Panc1 (cell line): ENCODE data around the gene CPHXL2. TPM values are rescaled to one million over a fixed set of nuclear protein-coding genes. Genes with fewer than 3 reads are reported as not detected.

Source experiments
- ATAC-seq: fragments of 200-7000 bp; cut with Tn5 transposase; 2 replicates; pipeline ENCODE4 v1.9.1; 2020; ENCODE audit warnings: mild to moderate bottlenecking, moderate library complexity
- BruUV-seq: library from RNA; stranded (reverse); fragments of 400-500 nt; replicated peaks from 2 replicates; lab custom pipeline; 2021; lab: Mats Ljungman, UMichigan
- CTCF ChIA-PET: fragments of 300-600 bp; sonication (Branson Sonifier 250); formaldehyde crosslinking; loops from one replicate; lab custom pipeline; 2022; ENCODE audit warnings: antibody characterized with exemption; lab: Charles Lee
- POLR2A ChIA-PET: fragments of 300-600 bp; sonication (Branson Sonifier 250); formaldehyde crosslinking; loops from one replicate; lab custom pipeline; 2022; ENCODE audit warnings: antibody characterized with exemption; lab: Charles Lee
- DNase-seq: peaks from one replicate; pipeline ENCODE4 v3.0.0-alpha.2; 2010; ENCODE audit warnings: low read depth, low spot score
- H3K27ac ChIP-seq: 2 replicates; pipeline ENCODE4 v1.5.1; 2011; ENCODE audit warnings: mild to moderate bottlenecking, low read length, inconsistent platforms
- H3K27me3 ChIP-seq: fragments of 200-500 bp; sonication (Bioruptor generic); 2 replicates; pipeline ENCODE4 v1.6.0; 2014; ENCODE audit warnings: low read length, inconsistent platforms; ENCODE audit not compliant: control insufficient read depth, insufficient read depth
- H3K36me3 ChIP-seq: fragments of 200-500 bp; sonication (Bioruptor generic); 2 replicates; pipeline ENCODE4 v1.5.1; 2014; ENCODE audit warnings: inconsistent platforms, mild to moderate bottlenecking, low read length, moderate library complexity; ENCODE audit not compliant: control insufficient read depth, insufficient read depth
- H3K4me1 ChIP-seq: 2 replicates; pipeline ENCODE4 v1.5.1; 2011; ENCODE audit warnings: inconsistent platforms, mild to moderate bottlenecking, low read length, moderate library complexity; ENCODE audit not compliant: control insufficient read depth, insufficient read depth
- H3K4me3 ChIP-seq, 2 experiments: 2 replicates each; pipeline ENCODE4 v1.5.1; 2011 to 2012; ENCODE audit warnings: low read depth in 2 of 2, low read length in 2 of 2, mild to moderate bottlenecking in 2 of 2, inconsistent platforms in 1 of 2, moderate library complexity in 1 of 2
- H3K9me3 ChIP-seq: fragments of 200-500 bp; sonication (Bioruptor generic); 2 replicates; pipeline ENCODE4 v1.5.1; 2014; ENCODE audit warnings: low read depth, mild to moderate bottlenecking, inconsistent platforms, low read length, moderate library complexity; ENCODE audit not compliant: control insufficient read depth, insufficient read depth
- POLR2AphosphoS5 ChIP-seq: IDR thresholded peaks from 2 replicates; pipeline ENCODE4 v1.6.1; 2012; ENCODE audit warnings: mild to moderate bottlenecking, low read depth, low read length, moderate library complexity
- SIN3A ChIP-seq: IDR thresholded peaks from 2 replicates; pipeline ENCODE4 v1.6.1; 2012; ENCODE audit warnings: low read depth, mild to moderate bottlenecking, low read length, moderate library complexity, borderline replicate concordance; ENCODE audit not compliant: insufficient read depth
- TCF7L2 ChIP-seq: IDR thresholded peaks from 2 replicates; pipeline ENCODE4 v1.6.1; 2011; ENCODE audit warnings: mild to moderate bottlenecking, low read depth, low read length, inconsistent platforms
- in situ Hi-C: cut with HindIII; loops from 2 replicates; pipeline ENCODE4 v1.10.0; 2016; ENCODE audit warnings: low sequenced_read_pairs, low pct_unique_long_range_greater_than_20kb
- intact Hi-C: fragments of 100-400 bp; cut with micrococcal nuclease; formaldehyde crosslinking; loops from one replicate; pipeline ENCODE4 v1.10.0; 2022; ENCODE audit not compliant: unreplicated experiment
- total RNA-seq: library from RNA; stranded (reverse); gene quantifications from one replicate; pipeline ENCODE4 v1.2.1, GENCODE V29; 2021; ENCODE audit not compliant: unreplicated experiment
- TF ChIP-seq, protein P1 (sequence below): fragments of 450-650 bp; IDR thresholded peaks from 2 replicates; pipeline ENCODE4 v1.5.1; 2017; ENCODE audit warnings: mild to moderate bottlenecking
- TF ChIP-seq, protein P2 (sequence below), 2 experiments: IDR thresholded peaks; 2 replicates each; pipeline ENCODE4 v1.6.1; 2011 to 2012; ENCODE audit warnings: low read depth in 2 of 2, control low read depth in 1 of 2, low read length in 1 of 2, mild to moderate bottlenecking in 1 of 2, moderate library complexity in 1 of 2; ENCODE audit not compliant: insufficient read depth in 1 of 2

Gene CPHXL2
- total RNA-seq, 1 experiment from 2014 or later: not detected

DNA sequence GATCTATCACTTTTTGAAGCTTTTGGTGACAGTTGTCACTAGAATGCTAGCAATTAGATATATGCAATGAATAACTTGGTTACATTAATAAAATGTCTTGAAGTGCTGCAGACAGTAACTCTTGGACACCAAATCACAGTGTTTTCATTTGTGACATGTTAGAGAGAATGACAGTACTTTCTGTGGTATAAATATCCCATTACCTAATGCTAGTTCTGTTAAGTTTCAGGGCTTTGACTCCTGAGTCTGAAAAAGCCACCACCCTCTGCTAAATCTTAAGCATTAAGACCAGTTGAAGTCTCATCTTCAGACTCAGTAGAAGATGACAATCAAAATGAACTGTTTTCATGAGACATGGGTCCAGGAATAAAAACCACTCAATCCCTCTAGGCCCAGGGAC lies 10.6 kb upstream of the CPHXL2 start:
- Histone ChIP-seq H3K27me3 (no peaks in the 10 kb centered on the region), H3K4me1 (no peaks in the 10 kb centered on the region), H3K27ac (no peak overlapping the region), H3K4me3 (no peak overlapping the region), H3K36me3 (no peaks in the 10 kb centered on the region), H3K9me3 (no peaks in the 10 kb centered on the region)
- intact Hi-C loops: no loop called here
- TF ChIP-seq TCF7L2 (no peak), SIN3A (no peak), POLR2AphosphoS5 (no peak)
- TF ChIP-seq, protein P1, sequence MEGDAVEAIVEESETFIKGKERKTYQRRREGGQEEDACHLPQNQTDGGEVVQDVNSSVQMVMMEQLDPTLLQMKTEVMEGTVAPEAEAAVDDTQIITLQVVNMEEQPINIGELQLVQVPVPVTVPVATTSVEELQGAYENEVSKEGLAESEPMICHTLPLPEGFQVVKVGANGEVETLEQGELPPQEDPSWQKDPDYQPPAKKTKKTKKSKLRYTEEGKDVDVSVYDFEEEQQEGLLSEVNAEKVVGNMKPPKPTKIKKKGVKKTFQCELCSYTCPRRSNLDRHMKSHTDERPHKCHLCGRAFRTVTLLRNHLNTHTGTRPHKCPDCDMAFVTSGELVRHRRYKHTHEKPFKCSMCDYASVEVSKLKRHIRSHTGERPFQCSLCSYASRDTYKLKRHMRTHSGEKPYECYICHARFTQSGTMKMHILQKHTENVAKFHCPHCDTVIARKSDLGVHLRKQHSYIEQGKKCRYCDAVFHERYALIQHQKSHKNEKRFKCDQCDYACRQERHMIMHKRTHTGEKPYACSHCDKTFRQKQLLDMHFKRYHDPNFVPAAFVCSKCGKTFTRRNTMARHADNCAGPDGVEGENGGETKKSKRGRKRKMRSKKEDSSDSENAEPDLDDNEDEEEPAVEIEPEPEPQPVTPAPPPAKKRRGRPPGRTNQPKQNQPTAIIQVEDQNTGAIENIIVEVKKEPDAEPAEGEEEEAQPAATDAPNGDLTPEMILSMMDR: no peak
- TF ChIP-seq, protein P2, sequence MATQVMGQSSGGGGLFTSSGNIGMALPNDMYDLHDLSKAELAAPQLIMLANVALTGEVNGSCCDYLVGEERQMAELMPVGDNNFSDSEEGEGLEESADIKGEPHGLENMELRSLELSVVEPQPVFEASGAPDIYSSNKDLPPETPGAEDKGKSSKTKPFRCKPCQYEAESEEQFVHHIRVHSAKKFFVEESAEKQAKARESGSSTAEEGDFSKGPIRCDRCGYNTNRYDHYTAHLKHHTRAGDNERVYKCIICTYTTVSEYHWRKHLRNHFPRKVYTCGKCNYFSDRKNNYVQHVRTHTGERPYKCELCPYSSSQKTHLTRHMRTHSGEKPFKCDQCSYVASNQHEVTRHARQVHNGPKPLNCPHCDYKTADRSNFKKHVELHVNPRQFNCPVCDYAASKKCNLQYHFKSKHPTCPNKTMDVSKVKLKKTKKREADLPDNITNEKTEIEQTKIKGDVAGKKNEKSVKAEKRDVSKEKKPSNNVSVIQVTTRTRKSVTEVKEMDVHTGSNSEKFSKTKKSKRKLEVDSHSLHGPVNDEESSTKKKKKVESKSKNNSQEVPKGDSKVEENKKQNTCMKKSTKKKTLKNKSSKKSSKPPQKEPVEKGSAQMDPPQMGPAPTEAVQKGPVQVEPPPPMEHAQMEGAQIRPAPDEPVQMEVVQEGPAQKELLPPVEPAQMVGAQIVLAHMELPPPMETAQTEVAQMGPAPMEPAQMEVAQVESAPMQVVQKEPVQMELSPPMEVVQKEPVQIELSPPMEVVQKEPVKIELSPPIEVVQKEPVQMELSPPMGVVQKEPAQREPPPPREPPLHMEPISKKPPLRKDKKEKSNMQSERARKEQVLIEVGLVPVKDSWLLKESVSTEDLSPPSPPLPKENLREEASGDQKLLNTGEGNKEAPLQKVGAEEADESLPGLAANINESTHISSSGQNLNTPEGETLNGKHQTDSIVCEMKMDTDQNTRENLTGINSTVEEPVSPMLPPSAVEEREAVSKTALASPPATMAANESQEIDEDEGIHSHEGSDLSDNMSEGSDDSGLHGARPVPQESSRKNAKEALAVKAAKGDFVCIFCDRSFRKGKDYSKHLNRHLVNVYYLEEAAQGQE (IDR thresholded peaks at IDR 0.05; ENCODE audit: insufficient read depth in 1 of 2, low read depth in 2 of 2, low read length in 1 of 2): no peak
- ATAC-seq: no peak
- no TSS peak for BruUV-seq
- DNase-seq: no peak
- in situ Hi-C loops: no loop called here
- ChIA-PET POLR2A (no interaction called here), CTCF (no interaction called here)

DNA sequence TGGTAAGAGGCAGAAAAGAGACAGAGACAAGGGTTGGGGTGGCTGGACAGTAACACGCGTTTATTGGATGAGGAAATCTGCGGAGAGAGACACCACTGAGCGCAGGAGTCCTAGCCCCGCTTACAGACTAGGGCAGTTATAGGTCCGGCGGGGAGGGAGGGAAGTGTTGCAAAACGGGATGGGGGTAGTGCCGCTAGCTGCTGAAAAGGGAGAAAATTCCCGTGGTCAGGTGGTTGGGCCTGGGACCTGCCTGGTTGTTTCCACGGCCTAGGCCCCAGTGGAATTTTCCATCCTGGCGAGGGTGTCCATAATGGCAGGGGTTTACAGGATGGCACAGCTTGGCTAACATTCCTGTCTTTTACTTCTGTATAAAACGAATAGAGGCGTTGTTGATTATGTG lies 5.5 kb upstream of the CPHXL2 start:
- H3K4me3 ChIP-seq: no peak overlapping the region
- H3K27me3 ChIP-seq: no peaks in the 10 kb centered on the region
- H3K4me1 ChIP-seq: no peaks in the 10 kb centered on the region
- no peak overlapping the region for H3K27ac ChIP-seq
- no peak for DNase-seq
- no peak for ATAC-seq
- intact Hi-C loops (no loop called here), in situ Hi-C loops (no loop called here)
- H3K36me3 ChIP-seq: no peaks in the 10 kb centered on the region
- H3K9me3 ChIP-seq: no peaks in the 10 kb centered on the region
- CTCF ChIA-PET: no interaction called here
- TF ChIP-seq, protein P1: no peak
- TF ChIP-seq POLR2AphosphoS5: no peak
- no peak for TF ChIP-seq SIN3A
- TF ChIP-seq, protein P2 (IDR thresholded peaks at IDR 0.05; ENCODE audit: insufficient read depth in 1 of 2, low read depth in 2 of 2, low read length in 1 of 2): no peak
- TF ChIP-seq TCF7L2: no peak
- BruUV-seq: no TSS peak
- POLR2A ChIA-PET: no interaction called here
